ENCODE data around the gene NUDT21. TPM values are rescaled to one million over a fixed set of nuclear protein-coding genes. Genes with fewer than 3 reads are reported as not detected.

NUDT21 gene
- total and polyA plus RNA-seq, 8 donors, result 6.4 to 174 (median 27.7) TPM

- H3K4me1 ChIP-seq, result no peaks in the 10 kb centered on the region
- H3K27me3 ChIP-seq, result no peaks in the 10 kb centered on the region
- H3K27ac ChIP-seq, result peak overlapping the region in 1 of 5 donors; percentile 3
- intact Hi-C loops (cut with DNase I; ENCODE audit: low total_unique reads), result no loop called here
- H3K36me3 ChIP-seq, result peaks cover 37 to 98% (median 95%) of the 10 kb centered on the region in 4 donors
- no peaks in the 10 kb centered on the region for H3K9me3 ChIP-seq
- 79 to 92% (median 89%) methylated on average over 2 of the region's 2 CpGs for WGBS, 5 donors
- TF ChIP-seq, protein P1, sequence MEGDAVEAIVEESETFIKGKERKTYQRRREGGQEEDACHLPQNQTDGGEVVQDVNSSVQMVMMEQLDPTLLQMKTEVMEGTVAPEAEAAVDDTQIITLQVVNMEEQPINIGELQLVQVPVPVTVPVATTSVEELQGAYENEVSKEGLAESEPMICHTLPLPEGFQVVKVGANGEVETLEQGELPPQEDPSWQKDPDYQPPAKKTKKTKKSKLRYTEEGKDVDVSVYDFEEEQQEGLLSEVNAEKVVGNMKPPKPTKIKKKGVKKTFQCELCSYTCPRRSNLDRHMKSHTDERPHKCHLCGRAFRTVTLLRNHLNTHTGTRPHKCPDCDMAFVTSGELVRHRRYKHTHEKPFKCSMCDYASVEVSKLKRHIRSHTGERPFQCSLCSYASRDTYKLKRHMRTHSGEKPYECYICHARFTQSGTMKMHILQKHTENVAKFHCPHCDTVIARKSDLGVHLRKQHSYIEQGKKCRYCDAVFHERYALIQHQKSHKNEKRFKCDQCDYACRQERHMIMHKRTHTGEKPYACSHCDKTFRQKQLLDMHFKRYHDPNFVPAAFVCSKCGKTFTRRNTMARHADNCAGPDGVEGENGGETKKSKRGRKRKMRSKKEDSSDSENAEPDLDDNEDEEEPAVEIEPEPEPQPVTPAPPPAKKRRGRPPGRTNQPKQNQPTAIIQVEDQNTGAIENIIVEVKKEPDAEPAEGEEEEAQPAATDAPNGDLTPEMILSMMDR (IDR thresholded peaks at IDR 0.05), result no peak
- no peak overlapping the region for H3K4me3 ChIP-seq
- DNase-seq, result no peak
These were observed 26.2 kb upstream of the NUDT21 start for GRCh38 chr16:56477096-56477878.

DNA sequence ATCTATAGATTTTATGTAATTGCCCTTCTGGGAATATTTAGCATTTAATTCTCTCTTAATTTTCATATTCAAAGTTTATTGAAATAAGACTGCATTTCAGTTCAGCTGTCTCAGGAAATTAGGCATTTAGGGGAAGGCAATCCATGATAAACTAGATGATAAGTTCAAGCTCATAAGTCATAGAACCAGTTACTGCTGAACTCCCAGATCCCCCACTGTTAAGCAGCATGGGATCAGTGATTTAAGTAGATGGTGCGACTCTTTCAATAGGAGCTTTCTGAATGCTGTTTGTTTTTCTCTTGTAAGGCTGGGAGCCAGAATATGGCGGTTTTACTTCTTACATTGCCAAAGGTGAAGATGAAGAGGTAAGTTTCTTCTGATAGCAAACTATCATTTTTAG is 24.1 kb upstream of the NUDT21 start:
- no peaks in the 10 kb centered on the region for H3K27me3 ChIP-seq
- intact Hi-C loops (cut with DNase I; ENCODE audit: low total_unique reads), result no loop called here
- DNase-seq, result no peak
- 82 to 94% (median 89%) methylated on average over 2 of the region's 2 CpGs for WGBS, 5 donors
- TF ChIP-seq POLR2A (IDR thresholded peaks at IDR 0.05) (no peak), EP300 (IDR thresholded peaks at IDR 0.05) (no peak), POLR2AphosphoS5 (IDR thresholded peaks at IDR 0.05) (no peak)
- TF ChIP-seq, protein P1 (IDR thresholded peaks at IDR 0.05), result no peak
- H3K9me3 ChIP-seq, result no peaks in the 10 kb centered on the region
- H3K36me3 ChIP-seq, result peaks cover 58 to 98% (median 96%) of the 10 kb centered on the region in 4 donors
- H3K4me1 ChIP-seq, result no peaks in the 10 kb centered on the region
- no peak overlapping the region for H3K27ac ChIP-seq
- H3K4me3 ChIP-seq, result no peak overlapping the region

- H3K27ac ChIP-seq, result no peak overlapping the region
- no peak overlapping the region for H3K4me3 ChIP-seq
- no peaks in the 10 kb centered on the region for H3K27me3 ChIP-seq
- intact Hi-C loops (cut with DNase I; ENCODE audit: low total_unique reads), result no loop called here
- no peaks in the 10 kb centered on the region for H3K4me1 ChIP-seq
- WGBS, 5 donors, result 68 to 100% (median 83%) methylated on average over 1 of the region's 1 CpG
- no peak for TF ChIP-seq POLR2AphosphoS5 (IDR thresholded peaks at IDR 0.05)
- no peak for DNase-seq
- H3K9me3 ChIP-seq, result no peaks in the 10 kb centered on the region
- H3K36me3 ChIP-seq, result peaks cover 84 to 100% (median 100%) of the 10 kb centered on the region in 4 donors
These were observed 19.5 kb upstream of the NUDT21 start for GRCh38 chr16:56470666-56471065.

- H3K4me1 ChIP-seq, result no peaks in the 10 kb centered on the region
- peaks cover 79 to 100% (median 100%) of the 10 kb centered on the region in 4 donors for H3K36me3 ChIP-seq
- no peaks in the 10 kb centered on the region for H3K9me3 ChIP-seq
- intact Hi-C loops (cut with DNase I; ENCODE audit: low total_unique reads), result no loop called here
- H3K27me3 ChIP-seq, result no peaks in the 10 kb centered on the region
- TF ChIP-seq POLR2A (IDR thresholded peaks at IDR 0.05), result no peak
- TF ChIP-seq POLR2AphosphoS5 (IDR thresholded peaks at IDR 0.05), result no peak
- TF ChIP-seq, protein P1 (IDR thresholded peaks at IDR 0.05), result no peak
- no peak overlapping the region for H3K27ac ChIP-seq
- H3K4me3 ChIP-seq, result no peak overlapping the region
- no peak for DNase-seq
- 80 to 92% (median 85%) methylated on average over 3 of the region's 3 CpGs for WGBS, 5 donors
These were observed 19.1 kb upstream of the NUDT21 start for GRCh38 chr16:56470232-56470631.

DNA sequence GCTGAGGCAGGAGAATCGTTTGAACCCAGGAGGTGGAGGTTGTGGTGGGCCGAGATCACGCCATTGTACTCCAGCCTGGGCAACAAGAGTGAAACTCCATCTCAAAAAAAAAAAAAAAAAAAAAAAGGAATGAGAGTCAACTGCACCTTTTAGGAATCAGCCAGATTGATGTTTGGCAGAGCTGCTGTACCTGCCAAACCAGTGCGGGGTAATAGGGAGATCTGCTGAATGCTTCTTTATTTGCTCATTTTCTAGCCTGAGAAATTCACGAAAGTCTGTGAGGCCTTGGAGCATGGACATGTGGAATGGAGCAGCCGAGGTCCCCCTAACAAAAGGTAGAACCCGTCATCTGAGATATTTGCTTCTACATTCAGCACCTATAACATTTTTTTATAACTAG is 18.6 kb upstream of the NUDT21 start:
- Histone ChIP-seq H3K27me3 (no peaks in the 10 kb centered on the region), H3K27ac (no peak overlapping the region), H3K9me3 (no peaks in the 10 kb centered on the region), H3K4me1 (no peaks in the 10 kb centered on the region), H3K4me3 (no peak overlapping the region), H3K36me3 (peaks cover 74 to 100% (median 100%) of the 10 kb centered on the region in 4 donors)
- intact Hi-C loops (cut with DNase I; ENCODE audit: low total_unique reads), result no loop called here
- DNase-seq, result no peak
- WGBS, 5 donors, result 89 to 97% (median 95%) methylated on average over 7 of the region's 7 CpGs
- TF ChIP-seq EP300 (IDR thresholded peaks at IDR 0.05) (no peak), POLR2AphosphoS5 (IDR thresholded peaks at IDR 0.05) (no peak), POLR2A (IDR thresholded peaks at IDR 0.05) (no peak)
- TF ChIP-seq, protein P1 (IDR thresholded peaks at IDR 0.05), result no peak

Data from stomach (tissue), 9 donors.